ENCODE measurements around the gene CERS6. TPM values are rescaled to one million over a fixed set of nuclear protein-coding genes. Genes with fewer than 3 reads are reported as not detected.

Gene CERS6
- total RNA-seq, 4 donors from 2014 or later, result 42.3 to 62.1 (median 50.6) TPM

GRCh38 chr2:168432100-168432499 lies 24.0 kb upstream of the CERS6 start:
- Histone ChIP-seq H3K4me1 (no peaks in the 10 kb centered on the region), H3K27me3 (no peaks in the 10 kb centered on the region), H3K36me3 (no peaks in the 10 kb centered on the region), H3K27ac (no peak overlapping the region), H3K4me3 (no peak overlapping the region), H3K9me3 (no peaks in the 10 kb centered on the region)
- DNase-seq, result no peak
- TF ChIP-seq POLR2A (IDR thresholded peaks at IDR 0.05) (no peak), EP300 (IDR thresholded peaks at IDR 0.05; ENCODE audit: low read depth) (no peak), CTCF (IDR thresholded peaks at IDR 0.05) (no peak), POLR2AphosphoS5 (IDR thresholded peaks at IDR 0.05) (no peak)
- 79 to 92% methylated on average over 3 of the region's 3 CpGs for WGBS, 2 donors (ENCODE audit: low coverage in 1 of 2)
- intact Hi-C loops (cut with DNase I; ENCODE audit: low total_unique reads), result no loop called here
- in situ Hi-C loops (cut with MboI; ENCODE audit: low pct_ligation_motif_present in 1 of 4, low pct_unique_long_range_greater_than_20kb in 1 of 4, low sequenced_read_pairs in 3 of 4), result no loop called here

GRCh38 chr2:168432565-168433186 lies 23.4 kb upstream of the CERS6 start:
- 77% methylated on average over 3 of the region's 3 CpGs for WGBS, 2 donors (ENCODE audit: low coverage in 1 of 2)
- in situ Hi-C loops (cut with MboI; ENCODE audit: low pct_ligation_motif_present in 1 of 4, low pct_unique_long_range_greater_than_20kb in 1 of 4, low sequenced_read_pairs in 3 of 4) (no loop called here), intact Hi-C loops (cut with DNase I; ENCODE audit: low total_unique reads) (no loop called here)
- no peaks in the 10 kb centered on the region for H3K27me3 ChIP-seq
- no peaks in the 10 kb centered on the region for H3K4me1 ChIP-seq
- H3K9me3 ChIP-seq, result no peaks in the 10 kb centered on the region
- no peak for TF ChIP-seq CTCF (IDR thresholded peaks at IDR 0.05)
- TF ChIP-seq POLR2AphosphoS5 (IDR thresholded peaks at IDR 0.05), result no peak
- TF ChIP-seq POLR2A (IDR thresholded peaks at IDR 0.05), result no peak
- TF ChIP-seq EP300 (IDR thresholded peaks at IDR 0.05; ENCODE audit: low read depth), result no peak
- H3K4me3 ChIP-seq, result no peak overlapping the region
- no peak for DNase-seq
- no peaks in the 10 kb centered on the region for H3K36me3 ChIP-seq
- no peak overlapping the region for H3K27ac ChIP-seq

GRCh38 chr2:168433527-168433926 lies 22.5 kb upstream of the CERS6 start:
- H3K4me3 ChIP-seq, result no peak overlapping the region
- DNase-seq, result no peak
- intact Hi-C loops (cut with DNase I; ENCODE audit: low total_unique reads), result no loop called here
- in situ Hi-C loops (cut with MboI; ENCODE audit: low pct_ligation_motif_present in 1 of 4, low pct_unique_long_range_greater_than_20kb in 1 of 4, low sequenced_read_pairs in 3 of 4), result no loop called here
- no peaks in the 10 kb centered on the region for H3K27me3 ChIP-seq
- no peaks in the 10 kb centered on the region for H3K9me3 ChIP-seq
- TF ChIP-seq POLR2AphosphoS5 (IDR thresholded peaks at IDR 0.05) (no peak), EP300 (IDR thresholded peaks at IDR 0.05; ENCODE audit: low read depth) (no peak), POLR2A (IDR thresholded peaks at IDR 0.05) (no peak), CTCF (IDR thresholded peaks at IDR 0.05) (no peak)
- H3K27ac ChIP-seq, result no peak overlapping the region
- no peaks in the 10 kb centered on the region for H3K4me1 ChIP-seq
- WGBS, 2 donors (ENCODE audit: low coverage in 1 of 2), result 84 to 94% methylated on average over 2 of the region's 2 CpGs
- no peaks in the 10 kb centered on the region for H3K36me3 ChIP-seq

- intact Hi-C loops (cut with DNase I; ENCODE audit: low total_unique reads), result no loop called here
- no peak for TF ChIP-seq POLR2A (IDR thresholded peaks at IDR 0.05)
- TF ChIP-seq CTCF (IDR thresholded peaks at IDR 0.05), result no peak
- peak in 1 of 3 donors; percentile 29 for TF ChIP-seq POLR2AphosphoS5 (IDR thresholded peaks at IDR 0.05)
- Histone ChIP-seq H3K4me3 (no peak overlapping the region), H3K9me3 (no peaks in the 10 kb centered on the region), H3K27ac (no peak overlapping the region), H3K4me1 (no peaks in the 10 kb centered on the region), H3K36me3 (no peaks in the 10 kb centered on the region), H3K27me3 (no peaks in the 10 kb centered on the region)
- in situ Hi-C loops (cut with MboI; ENCODE audit: low pct_ligation_motif_present in 1 of 4, low pct_unique_long_range_greater_than_20kb in 1 of 4, low sequenced_read_pairs in 3 of 4), result no loop called here
- peak; percentile 56 for DNase-seq
- WGBS, 2 donors (ENCODE audit: low coverage in 1 of 2), result 69% methylated on average over 2 of the region's 2 CpGs; no CpG with 5 or more reads in 1 of the 2 donors
These were observed 21.9 kb upstream of the CERS6 start for GRCh38 chr2:168434146-168434545.

All from transverse colon (tissue), 4 donors.